Esophagus squamous epithelium (tissue), 5 donors: Measurements from ENCODE around the gene DYRK1A. TPM values are rescaled to one million over a fixed set of nuclear protein-coding genes. Genes with fewer than 3 reads are reported as not detected.

ENCODE experiments used
- DNase-seq: peaks from one replicate; lab custom pipeline; 2025; lab: John Stamatoyannopoulos, UW
- H3K27ac ChIP-seq, 4 donors: fragments of 200-600 bp; sonication (generic); one replicate each; pipeline ENCODE4 v1.5.1; 2016 to 2019; ENCODE audit warnings: mild to moderate bottlenecking in 1 of 4
- H3K27me3 ChIP-seq, 4 donors: fragments of 200-600 bp; sonication (generic); 1 replicate in 3 of 4; 2 replicates in 1 of 4; pipeline versions ENCODE4 v1.5.1 to v1.6.0; 2017 to 2021; ENCODE audit warnings: antibody characterized with exemption in 1 of 4
- H3K36me3 ChIP-seq, 3 donors: fragments of 200-600 bp; sonication (generic); one replicate each; pipeline ENCODE4 v1.5.1; 2016 to 2019
- H3K4me1 ChIP-seq, 3 donors: fragments of 200-600 bp; sonication (generic); one replicate each; pipeline ENCODE4 v1.5.1; 2017 to 2019
- H3K4me3 ChIP-seq, 4 donors: fragments of 200-600 bp; sonication (generic); 1 replicate in 3 of 4; 2 replicates in 1 of 4; pipeline ENCODE4 v1.5.1; 2016 to 2019; ENCODE audit warnings: mild to moderate bottlenecking in 2 of 4, moderate library complexity in 1 of 4
- H3K9me3 ChIP-seq, 3 donors: fragments of 200-600 bp; sonication (generic); one replicate each; pipeline ENCODE4 v1.5.1; 2016 to 2019
- POLR2A ChIP-seq, 4 donors: fragments of 450-650 bp; IDR thresholded peaks; one replicate each; pipeline ENCODE4 v1.6.1; 2017; ENCODE audit warnings: antibody characterized with exemption in 4 of 4, mild to moderate bottlenecking in 4 of 4, moderate library complexity in 3 of 4
- WGBS, 2 donors: methylation state at CpG; one replicate each; pipeline ENCODE4 v1.1.5; 2018; 5-methylcytosine and 5-hydroxymethylcytosine counted together
- intact Hi-C: fragments of 100-400 bp; cut with DNase I; formaldehyde crosslinking; loops from one replicate; pipeline ENCODE4 v1.15.0; 2022
- total RNA-seq, 4 donors: library from RNA; depleted of rRNA; stranded (reverse); fragments of >200 nt; gene quantifications; one replicate each; pipeline ENCODE4 v1.1.0, GENCODE V29; 2016
- TF ChIP-seq, protein P1 (sequence below), 6 experiments: fragments of 450-650 bp in 4 of 6; fragments of 200-600 bp in 2 of 6; sonication (generic) in 2 of 6; IDR thresholded peaks; one replicate each; pipeline ENCODE4 v1.5.1; 2016 to 2019; ENCODE audit warnings: antibody characterized with exemption in 6 of 6, mild to moderate bottlenecking in 4 of 6, moderate library complexity in 4 of 6
- donor health status: DM: yes; HTN: yes; CAD: no.

Gene DYRK1A
- total RNA-seq, 4 donors from 2014 or later = 37.8 to 61.0 (median 45.4) TPM

DNA sequence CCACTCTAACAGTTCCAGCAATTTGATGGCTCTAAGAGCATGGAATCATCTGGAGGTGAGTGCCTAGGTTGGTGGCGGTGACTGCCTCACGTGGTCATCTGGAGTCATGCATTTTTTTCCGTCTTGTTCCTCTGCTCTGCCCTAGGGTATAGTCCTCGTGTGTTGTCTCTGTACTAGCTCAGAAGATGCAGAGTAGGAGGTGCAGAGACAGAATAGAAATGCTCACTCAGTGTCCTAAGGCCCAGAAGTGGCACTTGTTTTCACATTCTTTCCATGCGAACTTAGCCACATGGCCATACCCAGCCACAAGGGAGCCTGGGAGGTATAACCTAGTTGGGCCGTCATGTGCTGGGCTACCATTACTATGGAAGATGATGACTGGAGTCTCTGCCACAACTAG is 30.3 kb downstream of the DYRK1A start:
- Histone ChIP-seq H3K4me3 (no peak overlapping the region), H3K4me1 (peaks cover 0 to 84% (median 19%) of the 10 kb centered on the region in 3 donors), H3K36me3 (peaks cover 0 to 4% (median 0%) of the 10 kb centered on the region in 3 donors), H3K27ac (no peak overlapping the region), H3K9me3 (peaks cover 0 to 1% (median 0%) of the 10 kb centered on the region in 3 donors), H3K27me3 (no peaks in the 10 kb centered on the region)
- intact Hi-C loops = loop anchor here (5.0 kb wide), 1 partner anchor 120 kb away; no protein-coding TSS in a partner anchor
- no peak for TF ChIP-seq POLR2A (IDR thresholded peaks at IDR 0.05)
- TF ChIP-seq, protein P1, sequence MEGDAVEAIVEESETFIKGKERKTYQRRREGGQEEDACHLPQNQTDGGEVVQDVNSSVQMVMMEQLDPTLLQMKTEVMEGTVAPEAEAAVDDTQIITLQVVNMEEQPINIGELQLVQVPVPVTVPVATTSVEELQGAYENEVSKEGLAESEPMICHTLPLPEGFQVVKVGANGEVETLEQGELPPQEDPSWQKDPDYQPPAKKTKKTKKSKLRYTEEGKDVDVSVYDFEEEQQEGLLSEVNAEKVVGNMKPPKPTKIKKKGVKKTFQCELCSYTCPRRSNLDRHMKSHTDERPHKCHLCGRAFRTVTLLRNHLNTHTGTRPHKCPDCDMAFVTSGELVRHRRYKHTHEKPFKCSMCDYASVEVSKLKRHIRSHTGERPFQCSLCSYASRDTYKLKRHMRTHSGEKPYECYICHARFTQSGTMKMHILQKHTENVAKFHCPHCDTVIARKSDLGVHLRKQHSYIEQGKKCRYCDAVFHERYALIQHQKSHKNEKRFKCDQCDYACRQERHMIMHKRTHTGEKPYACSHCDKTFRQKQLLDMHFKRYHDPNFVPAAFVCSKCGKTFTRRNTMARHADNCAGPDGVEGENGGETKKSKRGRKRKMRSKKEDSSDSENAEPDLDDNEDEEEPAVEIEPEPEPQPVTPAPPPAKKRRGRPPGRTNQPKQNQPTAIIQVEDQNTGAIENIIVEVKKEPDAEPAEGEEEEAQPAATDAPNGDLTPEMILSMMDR (IDR thresholded peaks at IDR 0.05) = no peak
- 73 to 87% methylated on average over 6 of the region's 6 CpGs for WGBS, 2 donors
- no peak for DNase-seq

DNA sequence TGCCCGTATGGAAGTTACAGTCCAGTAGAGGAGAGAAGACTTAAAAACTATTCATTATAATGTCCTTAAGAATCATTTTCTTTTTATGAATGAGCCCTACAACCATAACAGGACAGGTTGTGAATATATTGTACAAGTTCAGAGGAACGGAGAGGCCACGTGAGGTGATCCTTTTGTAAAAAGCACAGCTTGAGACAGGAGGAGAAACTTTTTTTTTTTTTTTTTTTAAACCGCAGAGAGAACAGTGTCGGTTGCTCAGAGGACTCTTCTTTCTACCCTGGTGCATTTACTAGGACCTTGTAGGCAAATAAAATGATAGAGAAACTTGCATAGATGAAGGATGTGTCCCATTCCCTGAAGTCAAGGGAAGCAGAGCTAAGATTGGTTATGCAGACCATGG is 32.1 kb downstream of the DYRK1A start:
- Histone ChIP-seq H3K4me1 (peaks cover 0 to 68% (median 14%) of the 10 kb centered on the region in 3 donors), H3K4me3 (no peak overlapping the region), H3K27me3 (no peaks in the 10 kb centered on the region), H3K9me3 (peaks cover 0 to 14% (median 9%) of the 10 kb centered on the region in 3 donors), H3K27ac (no peak overlapping the region), H3K36me3 (no peaks in the 10 kb centered on the region)
- TF ChIP-seq POLR2A (IDR thresholded peaks at IDR 0.05) = no peak
- WGBS, 2 donors = 71 to 83% methylated on average over 5 of the region's 5 CpGs
- intact Hi-C loops = loop anchor here (5.0 kb wide), 1 partner anchor 121 kb away; no protein-coding TSS in a partner anchor
- DNase-seq = no peak

DNA sequence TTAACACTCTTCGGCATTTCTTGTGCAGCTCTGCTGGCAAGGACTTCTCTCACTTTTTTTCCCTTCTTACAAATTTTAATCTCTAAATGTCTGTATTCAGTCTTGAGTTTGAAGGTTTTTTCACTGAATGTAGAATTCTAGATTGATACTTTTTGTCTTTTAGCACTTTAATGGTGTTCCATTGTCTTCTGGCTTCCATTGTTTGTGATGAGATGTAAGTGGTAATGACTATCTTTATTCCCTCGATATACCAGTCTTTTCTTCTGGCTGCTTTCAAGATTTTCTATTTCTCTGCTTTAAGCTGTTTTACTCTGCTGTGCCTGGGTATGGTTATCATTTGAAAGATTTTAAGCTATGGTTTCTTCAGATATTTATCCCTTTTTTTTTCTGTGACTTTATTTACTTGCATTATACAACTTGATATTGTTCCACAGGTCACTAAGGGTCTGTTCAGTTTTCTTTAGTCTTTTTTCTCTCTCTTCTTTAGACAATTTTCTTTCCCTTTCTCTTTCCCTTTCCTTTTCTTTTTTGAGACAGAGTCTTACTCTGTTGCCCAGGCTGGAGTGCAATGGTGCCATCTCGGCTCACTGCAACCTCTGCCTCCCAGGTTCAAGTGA is 35.8 kb downstream of the DYRK1A start:
- H3K4me3 ChIP-seq = no peak overlapping the region
- peaks cover 0 to 69% (median 23%) of the 10 kb centered on the region in 3 donors for H3K4me1 ChIP-seq
- H3K36me3 ChIP-seq = no peaks in the 10 kb centered on the region
- no peak for DNase-seq
- intact Hi-C loops = no loop called here
- TF ChIP-seq, protein P1 (IDR thresholded peaks at IDR 0.05) = no peak
- no peak for TF ChIP-seq POLR2A (IDR thresholded peaks at IDR 0.05)
- peaks cover 0 to 14% (median 9%) of the 10 kb centered on the region in 3 donors for H3K9me3 ChIP-seq
- H3K27ac ChIP-seq = no peak overlapping the region
- no peaks in the 10 kb centered on the region for H3K27me3 ChIP-seq
- 80 to 94% methylated on average over 3 of the region's 3 CpGs for WGBS, 2 donors

DNA sequence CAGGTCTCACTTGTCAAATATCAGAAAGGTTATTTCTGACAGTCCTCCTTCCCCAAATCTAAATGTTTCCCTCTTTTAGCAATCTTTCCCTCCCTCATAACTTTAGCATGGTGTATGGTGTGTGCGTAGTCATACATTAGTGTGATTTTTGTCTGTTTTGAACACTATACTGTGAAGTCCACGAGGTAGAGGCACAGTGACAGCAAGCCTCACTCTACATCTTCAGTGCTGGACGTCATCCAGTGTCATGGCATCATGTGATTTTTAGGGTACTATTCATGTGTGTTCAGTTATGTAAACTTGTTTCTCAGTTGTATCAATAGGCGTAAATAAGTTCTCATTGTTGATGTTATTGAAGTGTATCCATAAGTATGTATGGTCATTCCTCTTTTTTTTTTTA is 39.1 kb downstream of the DYRK1A start:
- 65 to 74% methylated on average over 4 of the region's 4 CpGs for WGBS, 2 donors
- TF ChIP-seq POLR2A (IDR thresholded peaks at IDR 0.05) = no peak
- TF ChIP-seq, protein P1 (IDR thresholded peaks at IDR 0.05) = no peak
- Histone ChIP-seq H3K4me3 (no peak overlapping the region), H3K9me3 (peaks cover 0 to 14% (median 9%) of the 10 kb centered on the region in 3 donors), H3K36me3 (peaks cover 0 to 2% (median 0%) of the 10 kb centered on the region in 3 donors), H3K27me3 (no peaks in the 10 kb centered on the region), H3K4me1 (peaks cover 0 to 67% (median 30%) of the 10 kb centered on the region in 3 donors), H3K27ac (no peak overlapping the region)
- no peak for DNase-seq
- intact Hi-C loops = no loop called here

DNA sequence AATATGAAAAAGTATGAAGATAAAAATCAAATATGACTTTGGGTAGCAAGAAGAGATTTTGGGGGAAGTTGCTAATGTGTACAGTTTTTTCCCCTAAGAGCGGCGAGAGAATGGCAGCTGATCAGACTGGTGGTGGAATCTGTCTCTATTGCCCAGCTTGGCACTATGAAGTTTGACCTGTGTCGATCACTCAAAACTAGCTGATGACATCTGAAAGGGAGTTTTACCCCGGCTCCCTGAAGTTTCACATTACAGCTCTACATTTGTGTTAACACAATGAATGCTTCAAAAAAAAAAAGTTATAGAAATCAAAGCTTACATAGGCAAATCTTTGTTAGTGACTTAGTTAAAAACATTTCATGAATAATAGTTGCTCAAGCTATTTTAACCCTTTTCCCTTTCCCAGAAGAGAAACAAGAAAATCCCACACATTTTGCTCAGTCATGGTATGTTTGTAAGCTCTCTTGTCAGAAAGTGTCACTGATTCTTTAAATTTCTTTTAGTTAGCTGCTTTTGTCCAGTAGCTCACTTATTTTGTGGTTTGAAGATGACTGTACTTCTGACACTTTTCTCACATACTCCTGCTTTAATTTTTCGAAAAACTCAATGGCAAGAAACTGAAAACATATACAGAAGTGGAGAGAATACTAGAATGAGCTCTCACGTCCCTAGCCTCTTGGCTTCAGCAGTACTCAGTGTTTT is 41.3 kb downstream of the DYRK1A start:
- WGBS, 2 donors = 48 to 57% methylated on average over 6 of the region's 6 CpGs
- no peak for DNase-seq
- H3K4me1 ChIP-seq = peaks cover 0 to 87% (median 37%) of the 10 kb centered on the region in 3 donors
- H3K4me3 ChIP-seq = no peak overlapping the region
- H3K27me3 ChIP-seq = no peaks in the 10 kb centered on the region
- peaks cover 0 to 3% (median 0%) of the 10 kb centered on the region in 3 donors for H3K36me3 ChIP-seq
- H3K9me3 ChIP-seq = peaks cover 0 to 2% (median under 1%) of the 10 kb centered on the region in 3 donors
- intact Hi-C loops = no loop called here
- H3K27ac ChIP-seq = no peak overlapping the region
- TF ChIP-seq POLR2A (IDR thresholded peaks at IDR 0.05) = no peak
- TF ChIP-seq, protein P1 (IDR thresholded peaks at IDR 0.05) = no peak
